OCI-LY3 (cell line): ENCODE measurements around the gene ZNF202.

Experiments used
- EZH2phosphoT487 ChIP-seq: fragments of 200-600 bp; shearing (Covaris generic); IDR thresholded peaks from 2 replicates; pipeline ENCODE4 v1.6.1; 2018; ENCODE audit warnings: antibody characterized with exemption, mixed run types, low read depth
- TF ChIP-seq, protein P1 (sequence below): fragments of 200-600, 300-600 bp; sonication (generic); IDR thresholded peaks from 2 replicates; pipeline ENCODE4 v1.5.1; 2014; ENCODE audit warnings: antibody characterized with exemption, low read length, low read depth

DNA sequence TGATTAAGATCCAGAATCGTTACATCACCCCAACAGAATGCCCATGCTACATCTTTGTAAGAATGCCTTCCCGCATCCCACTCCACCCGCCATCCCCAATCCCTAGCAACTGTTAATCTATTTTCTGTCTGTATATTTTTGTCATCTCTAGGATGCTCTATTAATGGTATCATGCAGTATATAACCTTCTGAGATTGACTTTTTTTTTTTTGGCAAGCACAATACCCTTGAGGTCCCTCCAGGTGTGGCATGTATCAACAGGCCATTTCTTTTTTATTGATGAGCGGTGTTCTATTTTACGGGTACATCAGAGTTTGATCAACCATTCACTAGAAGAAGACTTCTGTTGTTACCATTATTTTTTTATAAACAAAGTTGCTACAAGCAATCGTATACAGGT is 56.9 kb downstream of the ZNF202 start:
- TF ChIP-seq, protein P1, sequence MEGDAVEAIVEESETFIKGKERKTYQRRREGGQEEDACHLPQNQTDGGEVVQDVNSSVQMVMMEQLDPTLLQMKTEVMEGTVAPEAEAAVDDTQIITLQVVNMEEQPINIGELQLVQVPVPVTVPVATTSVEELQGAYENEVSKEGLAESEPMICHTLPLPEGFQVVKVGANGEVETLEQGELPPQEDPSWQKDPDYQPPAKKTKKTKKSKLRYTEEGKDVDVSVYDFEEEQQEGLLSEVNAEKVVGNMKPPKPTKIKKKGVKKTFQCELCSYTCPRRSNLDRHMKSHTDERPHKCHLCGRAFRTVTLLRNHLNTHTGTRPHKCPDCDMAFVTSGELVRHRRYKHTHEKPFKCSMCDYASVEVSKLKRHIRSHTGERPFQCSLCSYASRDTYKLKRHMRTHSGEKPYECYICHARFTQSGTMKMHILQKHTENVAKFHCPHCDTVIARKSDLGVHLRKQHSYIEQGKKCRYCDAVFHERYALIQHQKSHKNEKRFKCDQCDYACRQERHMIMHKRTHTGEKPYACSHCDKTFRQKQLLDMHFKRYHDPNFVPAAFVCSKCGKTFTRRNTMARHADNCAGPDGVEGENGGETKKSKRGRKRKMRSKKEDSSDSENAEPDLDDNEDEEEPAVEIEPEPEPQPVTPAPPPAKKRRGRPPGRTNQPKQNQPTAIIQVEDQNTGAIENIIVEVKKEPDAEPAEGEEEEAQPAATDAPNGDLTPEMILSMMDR = no peak
- TF ChIP-seq EZH2phosphoT487 = no peak
